LNCaP clone FGC (cell line): Measurements from ENCODE around the gene SHC2.

Source experiments
- DNase-seq: peaks from one replicate; pipeline ENCODE4 v3.0.0-alpha.2; 2011; ENCODE audit warnings: low read depth
- H3K4me3 ChIP-seq: 2 replicates; pipeline ENCODE4 v1.5.1; 2011; ENCODE audit warnings: mild to moderate bottlenecking, low read depth, low read length, control low read depth
- TF ChIP-seq, protein P1 (sequence below): IDR thresholded peaks from 2 replicates; pipeline ENCODE4 v1.5.1; 2012; ENCODE audit warnings: mild to moderate bottlenecking; ENCODE audit not compliant: control insufficient read depth, insufficient read depth; ENCODE audit errors: extremely low read depth

Gene SHC2

DNA sequence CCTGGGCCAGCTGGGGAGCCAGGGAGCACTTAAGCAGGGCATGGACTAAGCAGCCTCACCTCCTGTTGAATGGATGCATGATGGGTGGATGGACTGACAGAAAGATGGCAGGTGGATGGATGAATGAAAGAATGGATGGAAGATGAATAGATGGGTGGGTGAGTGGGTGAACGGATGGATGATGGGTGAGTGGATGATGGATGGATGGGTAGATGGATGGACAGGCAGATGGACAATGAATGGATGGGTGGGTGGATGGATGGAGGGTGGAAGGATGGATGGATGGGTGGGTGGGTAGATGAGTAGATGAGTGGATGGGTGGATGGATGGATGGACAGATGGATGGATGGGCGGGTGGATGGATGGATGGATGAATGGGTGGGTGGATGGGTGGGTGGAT, 18.7 kb downstream of the SHC2 start:
- H3K4me3 ChIP-seq = no peak overlapping the region
- no peak for DNase-seq
- TF ChIP-seq, protein P1, sequence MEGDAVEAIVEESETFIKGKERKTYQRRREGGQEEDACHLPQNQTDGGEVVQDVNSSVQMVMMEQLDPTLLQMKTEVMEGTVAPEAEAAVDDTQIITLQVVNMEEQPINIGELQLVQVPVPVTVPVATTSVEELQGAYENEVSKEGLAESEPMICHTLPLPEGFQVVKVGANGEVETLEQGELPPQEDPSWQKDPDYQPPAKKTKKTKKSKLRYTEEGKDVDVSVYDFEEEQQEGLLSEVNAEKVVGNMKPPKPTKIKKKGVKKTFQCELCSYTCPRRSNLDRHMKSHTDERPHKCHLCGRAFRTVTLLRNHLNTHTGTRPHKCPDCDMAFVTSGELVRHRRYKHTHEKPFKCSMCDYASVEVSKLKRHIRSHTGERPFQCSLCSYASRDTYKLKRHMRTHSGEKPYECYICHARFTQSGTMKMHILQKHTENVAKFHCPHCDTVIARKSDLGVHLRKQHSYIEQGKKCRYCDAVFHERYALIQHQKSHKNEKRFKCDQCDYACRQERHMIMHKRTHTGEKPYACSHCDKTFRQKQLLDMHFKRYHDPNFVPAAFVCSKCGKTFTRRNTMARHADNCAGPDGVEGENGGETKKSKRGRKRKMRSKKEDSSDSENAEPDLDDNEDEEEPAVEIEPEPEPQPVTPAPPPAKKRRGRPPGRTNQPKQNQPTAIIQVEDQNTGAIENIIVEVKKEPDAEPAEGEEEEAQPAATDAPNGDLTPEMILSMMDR = no peak

DNA sequence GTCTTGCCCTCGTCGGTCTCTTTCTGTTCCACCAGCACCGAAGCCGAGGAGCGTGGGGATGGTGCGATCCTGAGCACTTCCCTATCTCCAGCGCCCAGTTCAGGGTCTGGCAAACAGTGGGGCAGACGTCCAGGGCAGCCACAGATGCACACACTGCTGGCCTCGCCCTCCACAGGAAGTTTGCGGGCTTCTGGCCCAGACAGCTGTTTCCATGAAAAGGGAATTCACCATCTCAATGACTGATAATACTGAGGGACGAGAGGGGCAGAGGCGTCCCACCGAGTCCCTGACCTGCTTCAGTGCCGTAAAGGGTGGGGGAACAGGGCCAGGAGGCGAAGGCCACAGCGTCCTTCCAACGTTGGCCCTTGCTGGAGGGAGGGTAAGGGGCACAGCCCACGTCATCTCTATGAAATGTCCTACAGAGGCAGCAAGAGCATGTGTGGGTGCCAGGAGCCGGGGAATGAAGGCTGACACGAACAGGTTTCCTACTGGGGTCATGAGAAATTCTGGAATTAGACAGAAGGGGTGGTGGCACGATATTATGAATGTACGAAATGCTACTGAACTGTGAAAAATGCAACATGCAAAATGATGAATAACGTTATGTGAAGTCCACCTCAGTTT, 19.5 kb downstream of the SHC2 start:
- TF ChIP-seq, protein P1 = no peak
- no peak for DNase-seq
- H3K4me3 ChIP-seq = no peak overlapping the region

DNA sequence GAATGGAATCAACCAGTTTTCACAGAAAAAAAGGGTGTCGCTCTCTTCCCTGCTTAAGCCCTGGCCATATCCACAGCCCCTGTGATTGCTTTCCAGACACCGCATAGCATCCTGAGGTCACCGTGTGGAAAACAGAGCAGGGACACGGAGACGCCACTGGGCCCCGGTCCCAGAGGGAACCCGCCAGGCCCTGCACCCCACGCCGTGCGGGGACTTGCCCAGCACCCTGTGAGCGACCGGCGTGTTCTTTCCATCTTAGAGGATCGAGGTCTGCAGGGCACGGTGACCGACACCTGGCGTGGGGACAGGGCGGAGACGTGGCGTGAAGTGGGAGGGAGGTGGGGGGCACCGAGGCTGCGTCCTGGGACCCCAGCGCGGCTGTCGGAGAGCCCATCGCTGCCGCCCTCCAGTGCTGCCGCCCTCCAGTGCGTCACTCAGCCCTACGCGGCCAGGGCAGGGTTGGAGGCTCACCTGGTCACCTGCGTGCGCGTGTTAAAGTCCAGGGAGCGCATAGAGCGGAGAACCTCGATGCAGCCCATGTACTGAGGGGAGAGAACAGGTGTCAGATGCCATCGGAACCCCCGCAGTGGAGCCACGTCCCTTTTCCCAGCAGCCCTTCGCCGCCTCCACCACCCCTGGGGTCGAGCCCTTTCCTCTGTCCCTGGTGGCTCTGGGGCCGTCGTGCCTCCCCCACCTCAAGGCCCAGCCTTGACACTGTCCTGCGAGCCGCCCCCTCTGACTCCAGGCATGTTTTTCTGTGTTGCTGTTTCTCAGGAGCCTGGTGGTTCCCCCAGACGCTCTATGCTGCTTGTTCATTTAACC, 20.2 kb downstream of the SHC2 start:
- TF ChIP-seq, protein P1 = no peak
- no peak for DNase-seq
- H3K4me3 ChIP-seq = no peak overlapping the region

DNA sequence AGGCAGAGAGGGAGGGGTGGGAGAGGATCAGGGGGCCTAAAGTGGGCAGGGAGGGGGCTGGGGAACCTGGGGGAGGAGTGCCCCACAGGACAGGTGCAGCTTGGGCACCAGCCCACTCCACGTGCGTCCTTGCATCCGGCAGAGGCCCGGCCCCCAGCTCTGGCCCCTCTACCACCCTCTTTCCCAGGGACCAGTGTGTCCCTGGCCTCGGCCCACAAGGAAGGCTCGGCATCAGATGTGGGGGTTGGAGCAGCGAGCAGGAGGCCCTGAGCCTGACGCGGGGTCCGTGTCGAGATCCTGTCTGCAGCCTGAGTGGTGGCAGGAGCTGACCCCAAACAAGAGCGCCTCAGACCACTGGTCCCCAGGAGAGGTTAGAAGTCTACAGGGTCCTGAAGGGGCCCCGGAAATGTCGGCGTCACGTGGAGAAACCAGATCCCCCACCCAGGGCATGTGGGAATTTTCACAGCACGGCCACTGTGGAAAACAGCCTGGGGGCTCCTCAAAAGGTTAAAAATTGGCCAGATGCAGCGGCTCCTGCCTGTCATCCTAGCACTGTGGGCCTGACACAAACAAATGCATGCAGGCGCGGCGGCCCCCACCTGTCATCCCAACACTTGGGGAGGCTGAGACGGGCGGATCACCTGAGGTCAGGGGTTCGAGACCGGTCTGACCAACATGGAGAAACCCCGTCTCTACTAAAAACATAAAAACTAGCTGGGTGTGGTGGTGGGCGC, 21.5 kb downstream of the SHC2 start:
- TF ChIP-seq, protein P1 = no peak
- DNase-seq = no peak
- H3K4me3 ChIP-seq = no peak overlapping the region

DNA sequence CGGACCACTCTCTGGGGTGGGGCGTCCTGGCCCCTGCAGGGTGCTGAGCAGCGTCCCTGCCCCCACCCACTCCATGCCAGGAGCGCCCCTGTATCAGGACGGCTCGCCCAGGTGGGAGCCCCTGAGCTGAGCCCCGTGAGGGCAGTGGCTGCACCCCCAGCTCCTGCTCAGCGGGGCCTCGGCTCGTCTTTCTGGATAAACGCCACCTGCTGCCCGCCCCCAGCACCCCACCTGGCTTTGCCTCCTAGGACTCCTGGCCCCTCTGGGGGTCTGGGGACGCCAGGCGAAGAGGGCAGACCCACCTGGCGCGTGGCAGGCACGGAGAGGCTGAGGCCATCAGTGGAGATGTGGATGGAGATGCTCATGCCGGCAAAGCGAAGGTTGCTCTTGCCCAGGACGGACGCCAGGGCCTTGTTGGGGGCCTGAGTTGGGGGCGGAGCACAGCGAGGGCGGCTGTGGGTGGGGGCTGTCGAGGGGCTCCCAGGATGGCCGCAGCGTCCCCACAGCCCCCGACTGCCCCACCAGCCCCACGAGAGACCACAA, 22.3 kb downstream of the SHC2 start:
- no peak overlapping the region for H3K4me3 ChIP-seq
- no peak for DNase-seq
- TF ChIP-seq, protein P1 = no peak

DNA sequence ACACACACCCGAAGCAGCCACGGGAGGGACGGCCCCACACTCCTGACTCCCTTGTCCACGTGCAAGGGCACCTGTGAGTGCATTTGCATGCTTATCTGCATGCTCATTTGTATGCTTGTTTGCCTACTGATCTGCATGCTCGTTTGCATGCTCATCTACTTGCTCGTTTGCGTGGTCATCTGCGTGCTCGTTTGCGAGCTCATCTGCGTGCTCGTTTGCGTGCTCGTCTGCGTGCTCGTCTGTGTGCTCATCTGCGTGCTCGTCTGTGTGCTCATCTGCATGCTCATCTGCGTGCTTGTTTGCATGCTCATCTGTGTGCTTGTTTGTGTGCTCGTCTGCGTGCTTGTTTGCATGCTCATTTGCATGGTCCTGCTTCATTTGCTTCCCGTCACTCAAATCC, 23.8 kb downstream of the SHC2 start:
- DNase-seq = no peak
- TF ChIP-seq, protein P1 = no peak
- H3K4me3 ChIP-seq = no peak overlapping the region
